Measurements from ENCODE around the gene CERS6.

CERS6 gene

GRCh38 chr2:168673265-168674189, 217.5 kb downstream of the CERS6 start:
- no peak for DNase-seq (ENCODE audit: low read depth)

DNA sequence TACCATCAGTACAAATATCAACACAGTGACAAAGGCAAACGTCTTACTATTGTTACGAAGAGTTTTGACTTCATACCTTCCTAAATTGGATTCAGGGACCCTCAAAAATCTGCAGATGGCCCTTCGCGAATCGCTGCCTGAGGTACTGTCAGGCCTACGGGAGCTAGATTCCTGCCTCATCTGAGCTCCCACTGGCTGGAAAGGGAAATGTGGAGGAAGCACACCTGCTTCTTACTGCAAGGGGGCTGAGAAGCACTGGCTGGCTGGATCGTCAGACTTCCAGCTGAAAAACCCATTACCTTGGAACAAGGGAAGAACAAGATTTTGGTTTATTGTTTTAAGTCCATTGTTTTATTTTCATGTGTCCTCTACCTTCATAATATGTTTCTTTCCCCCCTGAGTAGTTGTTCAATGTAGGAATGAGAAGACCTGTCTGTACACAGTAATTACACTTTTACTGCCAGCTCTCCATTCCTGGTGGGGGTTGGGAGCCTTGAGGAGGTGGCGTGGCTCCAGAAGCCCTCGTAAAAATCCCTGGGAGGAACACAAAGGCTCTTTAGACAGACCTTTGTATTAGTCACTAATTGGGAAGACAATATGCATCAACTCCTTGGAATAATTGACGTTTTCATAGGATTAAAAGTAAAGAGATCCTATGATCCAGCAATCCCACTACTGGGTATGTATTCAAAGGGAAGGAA, 222.2 kb downstream of the CERS6 start:
- no peak for DNase-seq (ENCODE audit: low read depth)

- DNase-seq (ENCODE audit: low read depth): no peak
These were observed 223.0 kb downstream of the CERS6 start for GRCh38 chr2:168679081-168679480.

DNA sequence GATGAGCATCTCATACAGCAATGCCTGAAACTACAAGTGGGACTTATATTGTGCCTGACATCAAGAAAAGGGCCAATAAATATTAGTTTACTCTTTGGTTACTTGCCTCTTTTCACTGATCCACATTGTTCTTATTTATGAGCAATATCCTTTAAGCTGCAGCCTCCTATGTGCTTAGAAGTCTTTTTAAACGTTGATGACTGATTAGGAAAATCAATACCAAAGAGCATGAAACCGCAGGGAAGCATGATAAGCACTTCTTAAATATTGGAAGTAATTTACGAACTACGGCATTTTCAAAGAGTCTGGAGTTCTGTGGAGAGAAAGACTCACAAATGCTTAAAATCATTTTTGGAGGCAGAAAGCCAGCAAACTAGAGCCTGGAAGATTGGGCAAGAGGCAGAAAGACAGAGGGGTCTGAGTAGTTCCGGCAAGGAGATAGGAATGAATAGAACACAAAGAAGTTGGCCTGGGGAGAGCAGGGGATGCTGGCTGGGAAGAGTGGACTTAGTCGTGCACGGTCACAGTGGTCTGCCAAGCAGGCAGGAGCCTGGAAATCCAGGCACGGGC, 223.8 kb downstream of the CERS6 start:
- no peak for DNase-seq (ENCODE audit: low read depth)

DNA sequence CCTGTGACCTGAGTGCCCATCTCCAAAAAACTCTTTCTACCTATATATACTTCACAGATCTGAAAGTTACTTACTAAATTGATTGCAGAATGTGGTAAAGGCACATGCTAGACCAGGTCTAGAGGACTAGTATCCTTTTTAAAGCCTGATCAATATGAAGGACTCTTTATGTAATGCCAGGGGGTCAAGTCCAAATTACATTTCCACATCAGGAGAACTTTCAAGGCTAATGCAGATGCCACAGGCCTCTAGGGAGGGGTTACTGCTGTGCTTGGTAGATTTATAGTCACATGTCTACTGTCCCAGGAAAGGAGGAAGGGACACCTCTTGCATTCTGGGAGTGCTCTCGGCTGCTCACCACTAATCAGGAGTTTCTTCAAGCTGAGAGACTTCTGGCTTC, 227.9 kb downstream of the CERS6 start:
- no peak for DNase-seq (ENCODE audit: low read depth)

DNA sequence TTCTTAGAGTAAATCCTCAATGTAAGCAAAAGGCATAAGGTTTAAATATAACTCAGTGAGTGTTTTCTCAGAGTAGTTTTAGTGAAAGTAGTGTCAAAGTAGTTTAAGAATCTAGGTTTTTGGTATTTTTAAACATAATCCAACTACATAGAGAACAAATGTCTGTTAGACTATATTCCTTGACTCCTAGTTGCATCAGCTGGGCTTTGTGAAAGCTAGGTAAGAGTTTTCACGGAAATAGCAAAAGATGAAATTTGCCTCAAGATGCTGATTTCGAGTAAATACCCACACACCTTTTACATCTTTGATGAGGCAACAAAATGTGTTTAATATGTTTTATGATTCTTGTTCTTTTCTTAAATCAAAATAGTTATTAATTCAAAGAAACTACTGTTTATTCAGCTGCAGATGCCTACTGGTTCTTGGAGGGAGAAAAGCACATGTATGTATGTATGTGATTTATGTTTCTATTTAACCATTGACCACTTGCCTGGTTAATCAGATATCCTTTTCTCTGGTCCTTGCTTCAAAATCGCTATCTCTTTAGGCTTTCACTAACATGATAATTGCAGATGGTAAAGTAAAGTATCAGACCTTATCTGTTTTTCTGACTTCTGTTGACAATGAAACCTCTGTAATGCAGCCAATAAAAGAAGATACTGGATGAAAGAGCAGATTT, 229.0 kb downstream of the CERS6 start:
- no peak for DNase-seq (ENCODE audit: low read depth)

- no peak for DNase-seq (ENCODE audit: low read depth)
These were observed 229.8 kb downstream of the CERS6 start for GRCh38 chr2:168685600-168686451.

DNA sequence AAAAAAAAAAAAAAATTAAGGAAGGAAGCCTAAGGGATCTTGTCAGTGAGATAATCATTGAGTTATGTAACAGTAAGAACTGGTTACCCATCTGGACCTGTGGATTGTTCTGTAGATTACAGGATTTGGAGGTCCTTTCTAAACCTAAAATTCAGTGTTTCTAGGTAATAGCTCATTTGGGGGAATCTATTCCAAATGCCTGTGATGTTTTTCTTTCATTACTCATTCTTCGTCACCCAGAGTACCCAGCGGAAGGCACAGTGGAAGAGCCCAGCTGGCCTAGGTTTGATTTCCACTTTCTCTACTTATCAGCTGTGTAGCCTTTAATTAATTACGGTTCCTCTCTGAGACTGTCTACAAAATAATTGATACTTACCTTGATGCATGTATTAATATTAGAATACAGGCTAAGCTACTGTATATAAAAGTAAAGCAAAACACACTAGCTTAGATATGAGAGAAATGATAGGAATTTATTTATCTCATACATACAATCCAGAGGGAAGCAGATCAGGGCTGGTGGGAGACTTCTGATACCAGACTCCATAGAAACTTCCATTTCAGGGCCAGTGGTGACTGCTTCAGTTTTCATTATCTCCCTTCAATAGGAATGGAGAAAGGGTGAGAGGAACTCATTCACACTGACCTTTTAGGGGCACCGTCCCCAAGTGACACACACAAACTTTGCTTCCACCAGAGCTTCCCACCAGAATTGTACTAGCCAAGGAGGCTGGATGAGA, 230.6 kb downstream of the CERS6 start:
- no peak for DNase-seq (ENCODE audit: low read depth)

- no peak for DNase-seq (ENCODE audit: low read depth)
These were observed 231.2 kb downstream of the CERS6 start for GRCh38 chr2:168687314-168687713.

DNA sequence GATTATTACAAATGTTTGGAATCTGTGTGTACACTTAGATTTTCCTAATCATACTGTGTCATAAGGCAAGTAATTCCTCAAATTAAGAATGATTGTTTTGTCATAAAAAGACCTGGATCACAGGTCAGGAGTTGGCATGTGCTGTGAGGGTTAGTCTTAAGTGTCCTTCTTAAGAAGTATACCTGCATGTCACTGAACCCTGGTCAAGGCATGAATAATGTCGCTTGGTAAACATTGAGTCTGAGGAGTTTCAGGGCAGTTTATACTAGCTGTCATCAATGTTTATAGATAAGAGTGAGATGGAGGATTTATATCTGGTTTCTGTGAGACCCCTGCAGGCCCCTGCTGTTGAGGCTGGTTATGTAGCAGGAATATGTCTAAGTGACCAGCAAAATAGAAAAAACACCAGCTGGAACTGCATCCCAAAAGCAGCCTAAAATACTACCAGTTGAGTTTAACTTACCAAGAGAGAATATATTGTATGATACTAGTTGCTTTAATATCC, 234.4 kb downstream of the CERS6 start:
- DNase-seq (ENCODE audit: low read depth): no peak

DNA sequence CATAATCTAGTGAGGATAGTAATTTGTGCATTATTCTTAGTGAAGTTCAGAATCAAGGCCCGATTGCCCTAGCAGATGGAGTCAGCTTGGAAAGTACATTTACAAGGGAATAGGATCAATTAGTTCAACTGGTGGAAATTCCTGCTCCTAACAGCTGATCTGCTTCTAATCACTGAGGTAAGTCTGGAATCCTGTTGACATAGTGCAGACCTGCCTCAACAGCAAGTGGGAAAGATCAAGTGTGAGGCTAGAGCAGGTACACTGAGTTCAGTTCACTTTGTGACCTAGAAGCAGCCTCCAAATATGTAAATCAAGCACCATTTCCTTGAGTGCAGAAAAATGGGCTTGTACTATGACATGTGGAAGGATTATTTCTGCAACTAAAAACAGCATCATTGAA, 235.1 kb downstream of the CERS6 start:
- DNase-seq (ENCODE audit: low read depth): no peak

GRCh38 chr2:168692132-168692744, 236.2 kb downstream of the CERS6 start:
- DNase-seq (ENCODE audit: low read depth): no peak

- no peak for DNase-seq (ENCODE audit: low read depth)
These were observed 238.1 kb downstream of the CERS6 start for GRCh38 chr2:168694173-168694572.

GRCh38 chr2:168694866-168695265, 238.8 kb downstream of the CERS6 start:
- no peak for DNase-seq (ENCODE audit: low read depth)

- DNase-seq (ENCODE audit: low read depth): no peak
These were observed 241.6 kb downstream of the CERS6 start for GRCh38 chr2:168697668-168698121.

DNA sequence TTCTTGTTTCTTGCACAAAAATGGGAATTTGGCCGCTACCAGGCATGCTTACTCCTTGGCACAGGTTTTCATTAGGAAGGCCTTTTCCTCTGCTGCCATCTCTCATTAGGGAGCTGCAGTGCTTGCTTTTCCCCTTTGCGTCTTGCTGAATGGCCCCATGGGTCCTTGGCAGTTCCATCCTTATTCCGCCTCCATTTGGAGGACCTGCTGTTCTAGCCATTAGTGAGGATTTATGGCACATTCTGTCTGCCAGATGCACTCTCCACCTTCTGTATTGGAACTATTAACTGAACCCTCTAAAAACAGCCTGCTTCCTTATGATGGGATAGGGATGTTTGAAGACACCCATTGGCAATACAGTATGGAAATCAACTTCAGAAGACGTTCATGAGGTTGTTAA, 242.9 kb downstream of the CERS6 start:
- DNase-seq (ENCODE audit: low read depth): no peak

- peak; percentile 22 for DNase-seq (ENCODE audit: low read depth)
These were observed 243.9 kb downstream of the CERS6 start for GRCh38 chr2:168699844-168700417.

DNA sequence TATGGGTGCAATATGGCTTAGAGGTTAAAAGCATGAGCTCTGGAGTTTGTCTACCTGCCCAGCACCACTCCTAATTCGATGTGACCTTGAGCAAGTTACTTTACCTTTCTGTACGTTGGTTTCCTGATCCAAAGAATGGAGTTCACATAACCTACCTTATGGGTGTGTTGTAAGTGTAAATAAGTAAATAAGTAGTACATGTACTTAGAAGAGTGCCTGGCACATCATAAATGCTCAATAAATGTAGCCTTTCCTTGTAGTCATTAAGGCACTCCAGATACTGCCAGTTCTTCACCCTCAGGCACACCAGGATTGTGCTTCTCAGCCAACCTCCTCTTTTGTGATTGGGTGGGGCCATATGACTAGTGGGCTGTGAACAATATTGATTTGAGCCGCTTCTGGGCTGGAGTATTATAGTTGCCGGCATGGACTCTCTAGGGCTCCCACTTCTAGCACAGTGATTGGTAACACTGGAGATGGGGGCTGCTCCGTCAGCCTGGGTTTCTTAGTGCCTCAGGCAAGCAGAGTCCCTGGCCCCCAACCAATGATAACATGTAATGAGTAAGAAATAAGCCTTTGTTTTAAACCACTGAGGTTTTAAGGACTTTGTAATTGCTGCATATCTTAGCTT, 244.7 kb downstream of the CERS6 start:
- no peak for DNase-seq (ENCODE audit: low read depth)

GRCh38 chr2:168702579-168702978, 246.5 kb downstream of the CERS6 start:
- DNase-seq (ENCODE audit: low read depth): no peak
